NCI-H2196 treated with DMSO at 0.1 percent for 48 hours (cell line): ENCODE data around the gene RFX7.

Experiments used
- DNase-seq: peaks from one replicate; lab custom pipeline; 2025; ENCODE audit not compliant: unreplicated experiment; lab: John Stamatoyannopoulos, UW

RFX7 gene

GRCh38 chr15:56052395-56053045 is 191.2 kb downstream of the RFX7 start:
- DNase-seq = peak; percentile 29

- DNase-seq = no peak
These were observed 192.0 kb downstream of the RFX7 start for GRCh38 chr15:56051676-56052075.

- DNase-seq = no peak
These were observed 194.1 kb downstream of the RFX7 start for GRCh38 chr15:56049577-56049976.

GRCh38 chr15:56047354-56047753 is 196.3 kb downstream of the RFX7 start:
- DNase-seq = no peak

- DNase-seq = no peak
These were observed 198.5 kb downstream of the RFX7 start for GRCh38 chr15:56045068-56045748.

- DNase-seq = no peak
These were observed 200.4 kb downstream of the RFX7 start for GRCh38 chr15:56042982-56043980.

GRCh38 chr15:56042498-56042897 is 201.2 kb downstream of the RFX7 start:
- no peak for DNase-seq

- DNase-seq = no peak
These were observed 201.6 kb downstream of the RFX7 start for GRCh38 chr15:56042031-56042430.

- peak; percentile 68 for DNase-seq
These were observed 203.3 kb downstream of the RFX7 start for GRCh38 chr15:56040081-56041035.

- no peak for DNase-seq
These were observed 205.0 kb downstream of the RFX7 start for GRCh38 chr15:56038707-56039106.

GRCh38 chr15:56038015-56038414 is 205.7 kb downstream of the RFX7 start:
- DNase-seq = no peak
